ENCODE measurements around the gene PAOX.

PAOX gene

GRCh38 chr10:133353202-133353959 is 25.7 kb upstream of the PAOX start:
- no peak overlapping the region for H3K4me3 ChIP-seq (ENCODE audit: low read length, poor library complexity, severe bottlenecking)

GRCh38 chr10:133353988-133354605 is 25.0 kb upstream of the PAOX start:
- no peak overlapping the region for H2AFZ ChIP-seq (ENCODE audit: low read length)
- no peaks in the 10 kb centered on the region for H3K79me2 ChIP-seq (ENCODE audit: insufficient read depth, low read length)
- H4K20me1 ChIP-seq (ENCODE audit: insufficient read depth, low read length, poor library complexity, severe bottlenecking) = no peaks in the 10 kb centered on the region
- H3F3A ChIP-seq (ENCODE audit: low read depth) = no peaks in the 10 kb centered on the region
- H3K36me3 ChIP-seq (ENCODE audit: insufficient read depth, low read length) = no peaks in the 10 kb centered on the region
- H3K9me3 ChIP-seq (ENCODE audit: insufficient read depth, low read depth, low read length) = no peaks in the 10 kb centered on the region; the same call in 1 of the 2 replicates
- H3K9ac ChIP-seq (ENCODE audit: low read depth, low read length, poor library complexity, severe bottlenecking) = no peak overlapping the region
- H3K4me1 ChIP-seq (ENCODE audit: insufficient read depth, low read length, poor library complexity, severe bottlenecking) = no peaks in the 10 kb centered on the region
- H3K9me2 ChIP-seq (replicated peaks; ENCODE audit: low read depth, low read length) = no peaks in the 10 kb centered on the region
- H3K4me3 ChIP-seq (ENCODE audit: low read length, poor library complexity, severe bottlenecking) = no peak overlapping the region
- no peak overlapping the region for H3K4me2 ChIP-seq (ENCODE audit: low read depth, low read length, poor library complexity, severe bottlenecking)
- no peaks in the 10 kb centered on the region for H3K27me3 ChIP-seq (ENCODE audit: insufficient read depth, low read length, poor library complexity, severe bottlenecking)
- TF ChIP-seq EZH2phosphoT487 (IDR thresholded peaks at IDR 0.05; ENCODE audit: borderline replicate concordance) = no peak
- TF ChIP-seq, protein P1, sequence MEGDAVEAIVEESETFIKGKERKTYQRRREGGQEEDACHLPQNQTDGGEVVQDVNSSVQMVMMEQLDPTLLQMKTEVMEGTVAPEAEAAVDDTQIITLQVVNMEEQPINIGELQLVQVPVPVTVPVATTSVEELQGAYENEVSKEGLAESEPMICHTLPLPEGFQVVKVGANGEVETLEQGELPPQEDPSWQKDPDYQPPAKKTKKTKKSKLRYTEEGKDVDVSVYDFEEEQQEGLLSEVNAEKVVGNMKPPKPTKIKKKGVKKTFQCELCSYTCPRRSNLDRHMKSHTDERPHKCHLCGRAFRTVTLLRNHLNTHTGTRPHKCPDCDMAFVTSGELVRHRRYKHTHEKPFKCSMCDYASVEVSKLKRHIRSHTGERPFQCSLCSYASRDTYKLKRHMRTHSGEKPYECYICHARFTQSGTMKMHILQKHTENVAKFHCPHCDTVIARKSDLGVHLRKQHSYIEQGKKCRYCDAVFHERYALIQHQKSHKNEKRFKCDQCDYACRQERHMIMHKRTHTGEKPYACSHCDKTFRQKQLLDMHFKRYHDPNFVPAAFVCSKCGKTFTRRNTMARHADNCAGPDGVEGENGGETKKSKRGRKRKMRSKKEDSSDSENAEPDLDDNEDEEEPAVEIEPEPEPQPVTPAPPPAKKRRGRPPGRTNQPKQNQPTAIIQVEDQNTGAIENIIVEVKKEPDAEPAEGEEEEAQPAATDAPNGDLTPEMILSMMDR (conservative IDR thresholded peaks at IDR 0.05; ENCODE audit: low read length) = no peak

More at GRCh38 chr10:133353202-133353959, 25.7 kb upstream of the PAOX start:
- H3K27me3 ChIP-seq (ENCODE audit: insufficient read depth, low read length, poor library complexity, severe bottlenecking) = no peaks in the 10 kb centered on the region
- H3K79me2 ChIP-seq (ENCODE audit: insufficient read depth, low read length) = no peaks in the 10 kb centered on the region
- H3F3A ChIP-seq (ENCODE audit: low read depth) = no peaks in the 10 kb centered on the region
- no peak overlapping the region for H2AFZ ChIP-seq (ENCODE audit: low read length)
- H3K9ac ChIP-seq (ENCODE audit: low read depth, low read length, poor library complexity, severe bottlenecking) = no peak overlapping the region
- no peaks in the 10 kb centered on the region for H3K9me2 ChIP-seq (replicated peaks; ENCODE audit: low read depth, low read length)
- no peaks in the 10 kb centered on the region for H4K20me1 ChIP-seq (ENCODE audit: insufficient read depth, low read length, poor library complexity, severe bottlenecking)
- H3K4me1 ChIP-seq (ENCODE audit: insufficient read depth, low read length, poor library complexity, severe bottlenecking) = no peaks in the 10 kb centered on the region
- TF ChIP-seq EZH2phosphoT487 (IDR thresholded peaks at IDR 0.05; ENCODE audit: borderline replicate concordance) = no peak
- TF ChIP-seq, protein P1 (conservative IDR thresholded peaks at IDR 0.05; ENCODE audit: low read length) = no peak
- H3K36me3 ChIP-seq (ENCODE audit: insufficient read depth, low read length) = no peaks in the 10 kb centered on the region
- H3K9me3 ChIP-seq (ENCODE audit: insufficient read depth, low read depth, low read length) = no peaks in the 10 kb centered on the region; the same call in 1 of the 2 replicates
- H3K4me2 ChIP-seq (ENCODE audit: low read depth, low read length, poor library complexity, severe bottlenecking) = no peak overlapping the region

GRCh38 chr10:133354672-133355240 is 24.3 kb upstream of the PAOX start:
- Histone ChIP-seq H3K36me3 (ENCODE audit: insufficient read depth, low read length) (no peaks in the 10 kb centered on the region), H3K79me2 (ENCODE audit: insufficient read depth, low read length) (no peaks in the 10 kb centered on the region), H3K4me2 (ENCODE audit: low read depth, low read length, poor library complexity, severe bottlenecking) (no peak overlapping the region), H2AFZ (ENCODE audit: low read length) (no peak overlapping the region), H3K4me3 (ENCODE audit: low read length, poor library complexity, severe bottlenecking) (no peak overlapping the region), H3K4me1 (ENCODE audit: insufficient read depth, low read length, poor library complexity, severe bottlenecking) (no peaks in the 10 kb centered on the region), H3K27me3 (ENCODE audit: insufficient read depth, low read length, poor library complexity, severe bottlenecking) (no peaks in the 10 kb centered on the region), H3F3A (ENCODE audit: low read depth) (no peaks in the 10 kb centered on the region), H3K9me2 (replicated peaks; ENCODE audit: low read depth, low read length) (no peaks in the 10 kb centered on the region), H3K9me3 (ENCODE audit: insufficient read depth, low read depth, low read length) (no peaks in the 10 kb centered on the region; the same call in 1 of the 2 replicates), H3K9ac (ENCODE audit: low read depth, low read length, poor library complexity, severe bottlenecking) (no peak overlapping the region), H4K20me1 (ENCODE audit: insufficient read depth, low read length, poor library complexity, severe bottlenecking) (no peaks in the 10 kb centered on the region)
- TF ChIP-seq, protein P1 (conservative IDR thresholded peaks at IDR 0.05; ENCODE audit: low read length) = no peak
- no peak for TF ChIP-seq EZH2phosphoT487 (IDR thresholded peaks at IDR 0.05; ENCODE audit: borderline replicate concordance)

All from Loucy (cell line).